K562 (cell line): ENCODE data around the gene PCSK6. TPM values are rescaled to one million over a fixed set of nuclear protein-coding genes. Genes with fewer than 3 reads are reported as not detected.

Experiments used
- GTF2B ChIP-seq: IDR thresholded peaks from 2 replicates; pipeline ENCODE4 v1.6.1; 2011; ENCODE audit not compliant: insufficient read length; ENCODE audit errors: extremely low read depth
- PHB ChIP-seq: fragments of 250-450 bp; sonication (Bioruptor Pico); IDR thresholded peaks from 2 replicates; pipeline ENCODE4 v1.5.0; 2021
- ZBTB40 ChIP-seq, 2 experiments: fragments of 450-650 bp in 1 of 2; sonication (generic) in 1 of 2; formaldehyde crosslinking in 1 of 2; IDR thresholded peaks; 2 replicates each; pipeline versions ENCODE4 v1.7.1 to v1.9.0; 2016 to 2022; ENCODE audit warnings: inconsistent platforms in 1 of 2, mild to moderate bottlenecking in 1 of 2, missing genetic modification reagents in 1 of 2
- polyA plus RNA-seq, 8 experiments: library from polyadenylated mRNA; depleted of rRNA in 4 of 8; stranded (reverse) in 5 of 8; unstranded in 3 of 8; fragments of >200 nt; fragmentation: Nextera tagmentation in 2 of 8; fragmentation: Illumina TruSeq in 1 of 8; extraction: Ambion mirVana in 2 of 8; extraction: Trizol in 1 of 8; gene quantifications; 2 replicates each; pipeline versions ENCODE4 v1.2.1 to v1.2.3, GENCODE V29; 2011 to 2014; ENCODE audit warnings: inconsistent platforms in 1 of 8, missing spikeins in 1 of 8
- total RNA-seq, 7 experiments: library from RNA; depleted of rRNA in 6 of 7; stranded (reverse); fragments of >200 nt in 6 of 7; fragmentation: Illumina TruSeq in 2 of 7; extraction: Trizol in 2 of 7; gene quantifications; 2 replicates each; pipeline versions ENCODE4 v1.2.1 to v1.2.3, GENCODE V29; 2011 to 2021; ENCODE audit warnings: low replicate concordance in 1 of 7

Gene PCSK6
- total and polyA plus RNA-seq, 9 of the 15 experiments (the other 6 are each of a cell fraction or from before 2014, with no cell fraction given), result 2.2 to 32.6 (median 14.5) TPM

GRCh38 chr15:101323793-101324523 is 165.5 kb downstream of the PCSK6 start (continued):
- no peak for TF ChIP-seq GTF2B
- no peak for TF ChIP-seq PHB (CRISPR knock-in tag)
- no peak for TF ChIP-seq ZBTB40 (IDR thresholded peaks at IDR 0.05)
- no peak for TF ChIP-seq ZBTB40 (CRISPR knock-in tag; IDR thresholded peaks at IDR 0.05)
